Neural crest cell (in vitro differentiated cells): Measurements from ENCODE around the gene C12orf60. TPM values are rescaled to one million over a fixed set of nuclear protein-coding genes. Genes with fewer than 3 reads are reported as not detected.
A peak's percentile ranks its signal among the peaks of the same experiment; 100 is the strongest.

Experiments
- DNase-seq: peaks from one replicate; pipeline ENCODE4 v3.0.0; 2021; ENCODE audit warnings: low read depth, mixed read lengths, low spot score
- H3K27ac Mint-ChIP-seq: one replicate; pipeline ENCODE4 v1.8.0; 2021; ENCODE audit warnings: mild to moderate bottlenecking, mixed read lengths; ENCODE audit not compliant: unreplicated experiment
- H3K27me3 Mint-ChIP-seq: 2 replicates; pipeline ENCODE4 v1.8.0; 2021; ENCODE audit warnings: low read depth, mild to moderate bottlenecking, mixed read lengths
- H3K36me3 Mint-ChIP-seq: 2 replicates; pipeline ENCODE4 v1.8.0; 2021; ENCODE audit warnings: low read depth, mild to moderate bottlenecking, mixed read lengths
- H3K4me1 Mint-ChIP-seq: 2 replicates; pipeline ENCODE4 v1.8.0; 2021; ENCODE audit warnings: mixed read lengths
- H3K4me3 Mint-ChIP-seq: one replicate; pipeline ENCODE4 v1.8.0; 2021; ENCODE audit warnings: mild to moderate bottlenecking, mixed read lengths
- H3K9me3 Mint-ChIP-seq: 2 replicates; pipeline ENCODE4 v1.8.0; 2021; ENCODE audit warnings: mixed read lengths
- CTCF ChIP-seq: fragments of 200-600 bp; sonication (generic); conservative IDR thresholded peaks from 2 replicates; pipeline ENCODE4 v1.5.0; 2021; ENCODE audit warnings: antibody characterized with exemption, mild to moderate bottlenecking
- total RNA-seq: library from RNA; stranded (reverse); gene quantifications from 2 replicates; pipeline ENCODE4 v1.2.1, GENCODE V29; 2021

Gene C12orf60
- total RNA-seq, 1 donor from 2014 or later, result 2.9 TPM

- Mint-ChIP-seq H3K4me3 (peak overlapping the region; percentile 99), H3K4me1 (peaks cover 41% of the 10 kb centered on the region), H3K9me3 (peaks cover 6% of the 10 kb centered on the region), H3K27ac (no peak overlapping the region), H3K27me3 (peaks cover 5% of the 10 kb centered on the region), H3K36me3 (peaks cover 15% of the 10 kb centered on the region)
- DNase-seq, result no peak
- no peak for TF ChIP-seq CTCF
Observed at GRCh38 chr12:14767617-14768016, 35.9 kb upstream of the C12orf60 start.

DNA sequence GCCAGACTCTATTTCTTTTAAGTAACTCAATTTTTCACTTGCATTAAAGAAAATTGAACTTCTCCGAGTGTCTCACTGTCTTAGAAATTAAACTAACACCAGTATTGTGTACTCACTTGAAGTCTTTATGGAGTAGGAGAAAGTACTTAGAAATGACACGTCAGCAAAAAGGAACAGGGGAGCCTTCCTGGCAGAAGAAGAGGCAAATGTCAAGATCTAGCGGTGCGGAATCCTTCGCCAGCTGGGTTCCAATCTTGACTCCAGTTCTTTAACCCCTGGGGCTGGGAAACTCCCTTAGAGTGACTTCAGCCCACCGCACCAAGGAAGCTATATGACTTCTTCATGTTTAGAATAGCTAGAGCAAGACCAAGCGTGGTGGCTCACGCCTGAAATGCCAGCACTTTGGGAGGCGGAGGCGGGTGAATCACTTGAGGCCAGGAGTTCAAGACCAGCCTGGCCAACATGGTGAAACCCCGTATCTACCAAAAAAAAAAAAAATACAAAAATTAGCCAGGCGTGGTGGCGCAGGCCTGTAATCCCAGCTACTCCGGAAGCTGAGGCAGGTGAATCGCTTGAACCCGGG, 34.6 kb upstream of the C12orf60 start:
- H3K9me3 Mint-ChIP-seq, result peaks cover 6% of the 10 kb centered on the region
- peaks cover 14% of the 10 kb centered on the region for H3K36me3 Mint-ChIP-seq
- peaks cover 42% of the 10 kb centered on the region for H3K4me1 Mint-ChIP-seq
- no peak for TF ChIP-seq CTCF
- H3K27me3 Mint-ChIP-seq, result peaks cover 9% of the 10 kb centered on the region
- peak overlapping the region; percentile 99 for H3K4me3 Mint-ChIP-seq
- no peak overlapping the region for H3K27ac Mint-ChIP-seq
- DNase-seq, result no peak

GRCh38 chr12:14769466-14769968, 34.0 kb upstream of the C12orf60 start:
- no peak for TF ChIP-seq CTCF
- peaks cover 6% of the 10 kb centered on the region for H3K9me3 Mint-ChIP-seq
- peak; percentile 33 for DNase-seq
- peaks cover 13% of the 10 kb centered on the region for H3K36me3 Mint-ChIP-seq
- peak overlapping the region; percentile 97 for H3K27ac Mint-ChIP-seq
- H3K4me1 Mint-ChIP-seq, result peaks cover 48% of the 10 kb centered on the region
- H3K27me3 Mint-ChIP-seq, result peaks cover 12% of the 10 kb centered on the region
- peak overlapping the region; percentile 99 for H3K4me3 Mint-ChIP-seq

GRCh38 chr12:14769969-14770495, 33.4 kb upstream of the C12orf60 start:
- Mint-ChIP-seq H3K4me3 (peak overlapping the region; percentile 99), H3K4me1 (peaks cover 53% of the 10 kb centered on the region), H3K9me3 (peaks cover 6% of the 10 kb centered on the region), H3K27ac (peak overlapping the region; percentile 97), H3K27me3 (peaks cover 12% of the 10 kb centered on the region), H3K36me3 (peaks cover 13% of the 10 kb centered on the region)
- TF ChIP-seq CTCF, result peak; percentile 86
- peak; percentile 69 for DNase-seq

DNA sequence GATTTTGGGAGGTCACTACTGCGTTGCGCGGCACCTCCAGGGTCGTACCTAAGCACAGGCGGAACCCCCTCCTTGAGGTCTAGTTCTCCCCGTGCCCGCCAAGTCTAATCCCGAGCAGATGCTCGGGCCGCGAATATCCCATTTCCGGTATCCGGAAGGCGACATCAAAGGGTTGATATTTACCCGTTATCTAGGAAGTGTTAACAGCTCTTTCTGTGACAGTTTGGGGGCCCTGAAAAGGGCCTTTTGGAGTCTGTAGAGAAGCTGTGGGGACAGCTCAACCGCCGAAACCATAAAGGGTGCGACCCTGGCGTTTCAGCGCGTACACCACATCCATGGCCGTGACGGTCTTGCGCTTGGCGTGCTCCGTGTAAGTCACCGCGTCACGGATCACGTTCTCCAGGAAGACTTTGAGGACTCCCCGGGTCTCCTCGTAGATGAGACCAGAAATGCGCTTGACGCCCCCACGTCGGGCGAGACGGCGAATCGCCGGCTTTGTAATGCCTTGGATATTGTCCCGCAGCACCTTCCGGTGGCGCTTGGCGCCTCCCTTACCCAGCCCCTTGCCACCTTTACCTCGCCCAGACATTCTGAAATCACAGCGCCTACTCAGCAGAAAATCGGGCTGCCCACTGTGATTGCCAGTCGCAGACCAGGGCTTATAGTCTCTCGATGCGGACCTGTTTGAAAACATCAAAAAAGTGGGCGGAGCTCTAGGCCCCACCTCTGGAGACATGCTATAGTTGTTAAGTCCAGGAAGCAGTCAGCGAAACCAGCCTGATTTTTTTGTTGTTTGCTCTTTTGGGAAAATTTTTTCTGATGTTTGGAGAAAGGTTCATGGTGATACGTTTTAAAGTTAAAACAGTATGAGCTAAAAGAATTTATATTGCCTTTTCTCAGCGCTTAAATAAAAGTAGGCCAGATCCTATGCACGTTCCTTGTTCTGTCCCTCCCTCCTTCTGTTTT, 32.7 kb upstream of the C12orf60 start:
- Mint-ChIP-seq H3K36me3 (peaks cover 12% of the 10 kb centered on the region), H3K27ac (peak overlapping the region; percentile 97), H3K27me3 (peaks cover 12% of the 10 kb centered on the region), H3K4me3 (peak overlapping the region; percentile 99), H3K4me1 (peaks cover 61% of the 10 kb centered on the region), H3K9me3 (peaks cover 4% of the 10 kb centered on the region)
- no peak for TF ChIP-seq CTCF
- peak; percentile 76 for DNase-seq
